ENCODE measurements around the gene MR1.

MR1 gene

DNA sequence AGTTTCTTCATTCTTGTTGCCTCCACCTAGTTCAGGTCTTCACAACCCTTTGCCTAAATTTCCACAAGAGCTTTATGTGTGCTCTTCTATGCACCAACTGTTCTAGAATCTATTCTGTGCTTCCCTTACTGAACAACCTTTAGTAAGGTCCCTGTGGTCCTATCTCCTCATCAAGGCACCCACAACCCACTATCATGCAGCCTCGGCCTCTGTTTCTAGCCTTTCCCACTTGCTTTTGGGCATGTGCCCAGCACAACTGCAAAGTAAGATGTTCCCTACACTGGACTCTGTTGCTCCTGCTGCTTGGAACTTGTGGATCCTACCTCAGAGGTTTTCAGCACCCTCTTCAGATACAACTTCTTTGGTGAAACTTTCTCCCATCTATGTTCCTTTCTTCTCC, 52.3 kb downstream of the MR1 start:
- no peak for DNase-seq (ENCODE audit: low read depth)
- no peak overlapping the region for H3K4me3 ChIP-seq (ENCODE audit: control insufficient read depth, low read depth, low read length)
- TF ChIP-seq, protein P1, sequence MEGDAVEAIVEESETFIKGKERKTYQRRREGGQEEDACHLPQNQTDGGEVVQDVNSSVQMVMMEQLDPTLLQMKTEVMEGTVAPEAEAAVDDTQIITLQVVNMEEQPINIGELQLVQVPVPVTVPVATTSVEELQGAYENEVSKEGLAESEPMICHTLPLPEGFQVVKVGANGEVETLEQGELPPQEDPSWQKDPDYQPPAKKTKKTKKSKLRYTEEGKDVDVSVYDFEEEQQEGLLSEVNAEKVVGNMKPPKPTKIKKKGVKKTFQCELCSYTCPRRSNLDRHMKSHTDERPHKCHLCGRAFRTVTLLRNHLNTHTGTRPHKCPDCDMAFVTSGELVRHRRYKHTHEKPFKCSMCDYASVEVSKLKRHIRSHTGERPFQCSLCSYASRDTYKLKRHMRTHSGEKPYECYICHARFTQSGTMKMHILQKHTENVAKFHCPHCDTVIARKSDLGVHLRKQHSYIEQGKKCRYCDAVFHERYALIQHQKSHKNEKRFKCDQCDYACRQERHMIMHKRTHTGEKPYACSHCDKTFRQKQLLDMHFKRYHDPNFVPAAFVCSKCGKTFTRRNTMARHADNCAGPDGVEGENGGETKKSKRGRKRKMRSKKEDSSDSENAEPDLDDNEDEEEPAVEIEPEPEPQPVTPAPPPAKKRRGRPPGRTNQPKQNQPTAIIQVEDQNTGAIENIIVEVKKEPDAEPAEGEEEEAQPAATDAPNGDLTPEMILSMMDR (IDR thresholded peaks at IDR 0.05; ENCODE audit: control insufficient read depth, insufficient read depth, low read depth, low read length, missing control alignments): no peak

DNA sequence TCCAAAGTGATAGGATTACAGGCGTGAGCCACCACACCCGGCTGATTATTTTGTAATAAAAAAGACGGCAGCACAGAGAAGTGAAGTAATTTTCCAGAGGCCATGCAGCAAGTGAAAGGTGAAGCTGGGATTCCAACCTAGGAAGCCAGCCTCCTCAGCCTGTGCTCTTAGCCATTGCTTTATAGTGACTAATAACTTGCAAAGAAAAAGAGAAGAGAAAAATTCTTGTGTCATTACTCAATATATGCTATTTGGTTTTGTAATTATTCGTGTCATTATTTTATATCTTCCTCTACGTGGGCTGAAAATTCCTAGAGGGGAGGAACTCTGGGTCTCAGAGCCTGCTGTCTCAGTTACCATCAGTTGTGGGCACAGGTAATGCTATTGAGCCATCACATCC, 53.1 kb downstream of the MR1 start:
- DNase-seq (ENCODE audit: low read depth): no peak
- no peak overlapping the region for H3K4me3 ChIP-seq (ENCODE audit: control insufficient read depth, low read depth, low read length)
- TF ChIP-seq, protein P1 (IDR thresholded peaks at IDR 0.05; ENCODE audit: control insufficient read depth, insufficient read depth, low read depth, low read length, missing control alignments): no peak

DNA sequence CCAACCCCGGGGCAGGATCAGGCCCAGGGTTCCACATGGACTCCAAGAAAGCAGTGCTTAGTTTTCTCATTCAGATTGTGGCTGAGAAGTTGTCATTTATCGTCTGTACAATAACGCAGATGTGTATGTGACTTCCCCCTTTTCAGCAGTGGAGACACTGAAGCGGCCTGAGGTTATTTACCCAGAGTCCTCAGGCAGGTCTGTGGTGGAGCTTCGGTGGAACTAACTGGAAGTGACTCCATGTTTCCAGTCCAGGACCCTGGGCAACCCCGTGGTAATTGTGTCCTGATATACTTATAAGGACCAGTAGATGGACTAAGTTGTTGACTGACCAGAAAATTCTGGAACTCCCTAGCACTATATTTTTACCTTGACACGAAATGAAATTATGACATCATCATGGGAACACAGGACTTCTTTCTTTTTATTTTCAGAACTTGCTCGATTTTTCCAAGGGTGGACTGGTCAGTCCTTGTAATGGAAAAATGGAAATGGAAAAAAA, 53.7 kb downstream of the MR1 start:
- TF ChIP-seq, protein P1 (IDR thresholded peaks at IDR 0.05; ENCODE audit: control insufficient read depth, insufficient read depth, low read depth, low read length, missing control alignments): no peak
- no peak overlapping the region for H3K4me3 ChIP-seq (ENCODE audit: control insufficient read depth, low read depth, low read length)
- no peak for DNase-seq (ENCODE audit: low read depth)

DNA sequence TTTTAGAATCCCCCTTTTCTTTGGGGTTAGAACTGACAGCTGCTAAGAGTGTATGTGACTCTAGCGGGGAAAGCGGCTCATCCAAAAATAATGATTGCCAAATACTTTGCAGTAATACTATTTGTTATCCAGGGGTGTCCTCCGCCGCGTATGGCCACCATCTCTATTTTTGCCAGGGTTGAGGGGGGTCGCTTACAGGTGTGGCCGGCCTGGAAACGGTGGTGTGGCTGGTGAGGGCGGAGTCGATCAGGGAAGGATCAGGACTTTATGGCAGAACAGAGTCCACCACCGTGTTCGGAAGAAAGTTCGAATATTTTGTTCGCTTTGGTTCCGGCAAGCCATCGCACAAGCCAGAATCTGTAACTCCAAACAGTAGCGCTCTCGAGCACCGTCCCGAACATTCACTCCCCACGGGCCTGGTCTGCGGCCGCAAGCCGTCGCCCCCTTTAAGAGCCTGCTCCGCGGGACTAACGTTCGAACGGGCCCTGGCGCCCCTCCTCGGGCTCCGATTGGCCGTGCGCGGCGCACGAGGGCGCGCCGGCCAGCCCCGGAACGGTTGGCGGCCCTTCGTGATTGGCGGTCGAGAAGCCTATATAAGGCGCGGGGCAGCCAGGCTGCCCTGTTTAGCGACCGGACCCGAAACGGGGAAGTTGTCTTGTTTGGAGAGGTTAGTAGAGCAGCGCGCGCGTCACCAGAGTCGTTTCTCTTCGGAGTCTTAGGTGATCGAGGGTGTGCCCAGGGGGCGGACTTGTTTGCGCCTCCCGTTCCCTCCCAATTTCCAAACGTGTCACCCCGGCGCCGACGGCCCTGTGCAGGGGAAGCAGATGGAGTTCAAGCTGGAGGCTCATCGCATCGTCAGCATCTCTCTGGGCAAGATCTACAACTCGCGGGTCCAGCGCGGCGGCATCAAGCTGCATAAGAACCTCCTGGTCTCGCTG, 54.6 kb downstream of the MR1 start, which contains the start of gene IER5:
Gene IER5 (plus strand): TSS at position 622 of the 938 bp plus-strand sequence. CDS start 203 bp downstream, at position 825.
- H3K4me3 ChIP-seq (ENCODE audit: control insufficient read depth, low read depth, low read length): peak within 1 kb of the TSS; percentile 82
- TF ChIP-seq, protein P1 (IDR thresholded peaks at IDR 0.05; ENCODE audit: control insufficient read depth, insufficient read depth, low read depth, low read length, missing control alignments): no peak
- DNase-seq (ENCODE audit: low read depth): peak; percentile 83

DNA sequence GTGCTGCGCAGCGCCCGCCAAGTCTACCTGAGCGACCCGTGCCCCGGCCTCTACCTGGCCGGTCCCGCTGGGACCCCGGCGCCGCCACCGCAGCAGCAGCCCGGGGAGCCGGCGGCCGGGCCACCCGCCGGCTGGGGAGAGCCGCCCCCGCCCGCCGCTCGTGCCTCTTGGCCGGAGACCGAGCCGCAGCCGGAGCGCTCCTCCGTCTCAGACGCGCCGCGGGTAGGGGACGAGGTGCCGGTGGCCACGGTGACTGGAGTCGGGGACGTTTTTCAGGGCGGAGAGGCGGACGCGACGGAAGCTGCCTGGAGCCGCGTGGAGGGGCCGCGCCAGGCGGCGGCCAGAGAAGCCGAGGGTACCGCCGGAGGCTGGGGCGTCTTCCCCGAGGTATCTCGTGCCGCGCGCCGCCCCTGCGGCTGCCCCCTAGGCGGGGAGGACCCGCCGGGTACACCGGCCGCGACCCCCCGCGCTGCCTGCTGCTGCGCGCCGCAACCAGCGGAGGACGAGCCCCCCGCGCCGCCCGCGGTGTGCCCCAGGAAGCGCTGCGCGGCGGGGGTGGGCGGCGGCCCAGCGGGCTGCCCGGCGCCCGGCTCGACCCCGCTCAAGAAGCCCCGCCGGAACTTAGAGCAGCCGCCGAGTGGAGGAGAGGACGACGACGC, 55.4 kb downstream of the MR1 start:
- H3K4me3 ChIP-seq (ENCODE audit: control insufficient read depth, low read depth, low read length): peak overlapping the region; percentile 82
- no peak for DNase-seq (ENCODE audit: low read depth)
- TF ChIP-seq, protein P1 (IDR thresholded peaks at IDR 0.05; ENCODE audit: control insufficient read depth, insufficient read depth, low read depth, low read length, missing control alignments): no peak

DNA sequence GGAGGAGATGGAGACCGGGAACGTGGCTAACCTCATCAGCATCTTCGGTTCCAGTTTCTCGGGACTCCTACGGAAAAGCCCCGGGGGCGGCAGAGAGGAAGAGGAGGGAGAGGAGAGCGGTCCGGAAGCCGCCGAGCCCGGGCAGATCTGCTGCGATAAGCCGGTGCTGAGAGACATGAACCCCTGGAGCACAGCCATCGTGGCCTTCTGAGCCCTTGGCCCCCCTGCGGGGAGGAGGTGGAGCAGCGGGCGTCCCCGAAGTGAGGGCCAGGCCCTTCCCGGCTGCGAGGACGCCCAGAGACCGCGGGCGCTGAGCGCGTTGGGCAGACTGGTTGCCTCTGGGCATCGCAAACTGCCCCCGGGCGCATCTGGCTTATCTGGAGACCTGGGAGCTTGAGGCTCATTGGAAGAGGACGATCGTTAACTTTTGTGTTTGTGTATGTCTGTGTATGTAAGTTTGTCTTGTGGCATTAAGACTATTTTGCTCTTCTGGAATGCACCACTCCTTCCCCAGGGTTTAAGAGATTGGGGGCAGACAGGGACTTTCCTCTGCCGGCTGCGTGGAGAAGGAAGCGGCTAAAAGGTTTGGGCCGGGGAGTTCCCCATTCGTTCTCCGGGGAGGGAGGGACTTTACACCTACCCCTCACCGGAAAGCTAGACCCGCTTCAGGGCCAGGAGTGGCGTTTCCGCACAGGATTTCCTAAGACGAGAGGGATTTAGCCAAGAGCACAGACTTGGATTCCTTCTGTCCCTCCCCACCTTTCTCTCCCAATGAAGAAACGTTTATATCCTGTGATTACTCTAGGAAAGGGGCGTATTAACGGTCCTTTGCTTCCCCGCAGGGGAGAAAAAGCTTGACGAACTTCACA, 56.1 kb downstream of the MR1 start:
- TF ChIP-seq, protein P1 (IDR thresholded peaks at IDR 0.05; ENCODE audit: control insufficient read depth, insufficient read depth, low read depth, low read length, missing control alignments): no peak
- peak overlapping the region; percentile 82 for H3K4me3 ChIP-seq (ENCODE audit: control insufficient read depth, low read depth, low read length)
- no peak for DNase-seq (ENCODE audit: low read depth)
